ENCODE measurements around the gene FIZ1. TPM values are rescaled to one million over a fixed set of nuclear protein-coding genes. Genes with fewer than 3 reads are reported as not detected.

Gene FIZ1
- total and polyA plus RNA-seq, 3 experiments from 2014 or later: 4.6 to 25.8 (median 23.9) TPM

- Mint-ChIP-seq H3K4me1 (peaks cover 40 to 62% (median 52%) of the 10 kb centered on the region in 3 donors), H3K4me3 (peak overlapping the region; percentile 84 to 98 (median 87)), H3K27ac (peak overlapping the region; percentile 81 to 95 (median 90)), H3K27me3 (no peaks in the 10 kb centered on the region), H3K9me3 (peaks cover 0 to 3% (median 0%) of the 10 kb centered on the region in 5 donors), H3K36me3 (peaks cover 0 to 15% (median 0%) of the 10 kb centered on the region in 3 donors)
- H3K4me3 ChIP-seq (ENCODE audit: low read length): peak overlapping the region; percentile 71
- peaks cover 4% of the 10 kb centered on the region for H3K36me3 ChIP-seq (ENCODE audit: insufficient read depth, low read length)
- no peak for DNase-seq
- peak overlapping the region; percentile 72 for H3K27ac ChIP-seq (ENCODE audit: low read depth, low read length)
- CTCF ChIA-PET: interaction anchor here (1.1 kb wide), 3 partner anchors 9 to 13 kb away, joined by 3 to 4 read pairs (median 4); no protein-coding TSS in a partner anchor
- no peaks in the 10 kb centered on the region for H3K9me3 ChIP-seq (ENCODE audit: low read length)
- POLR2A ChIA-PET: interaction anchor here (2.0 to 2.6 kb wide), 2 partner anchors 10 kb away, joined by 6 to 23 read pairs; partner anchors contain the start of gene U2AF2
- peaks cover 37% of the 10 kb centered on the region for H3K4me1 ChIP-seq (ENCODE audit: insufficient read depth, low read length)
- no peaks in the 10 kb centered on the region for H3K27me3 ChIP-seq (ENCODE audit: insufficient read depth, low read length, poor library complexity, severe bottlenecking)
Measured at GRCh38 chr19:55644191-55644833, 45.0 kb upstream of the FIZ1 start.

- peak overlapping the region; percentile 81 to 95 (median 90) for H3K27ac Mint-ChIP-seq
- no peaks in the 10 kb centered on the region for H3K9me3 ChIP-seq (ENCODE audit: low read length)
- peak overlapping the region; percentile 71 for H3K4me3 ChIP-seq (ENCODE audit: low read length)
- H3K9me3 Mint-ChIP-seq: peaks cover 0 to 3% (median 0%) of the 10 kb centered on the region in 5 donors
- peak overlapping the region; percentile 84 to 98 (median 87) for H3K4me3 Mint-ChIP-seq
- H3K36me3 Mint-ChIP-seq: peaks cover 3 to 18% (median 3%) of the 10 kb centered on the region in 3 donors
- peaks cover 37% of the 10 kb centered on the region for H3K4me1 ChIP-seq (ENCODE audit: insufficient read depth, low read length)
- peak overlapping the region; percentile 72 for H3K27ac ChIP-seq (ENCODE audit: low read depth, low read length)
- CTCF ChIA-PET: interaction anchor here (1.1 kb wide), 2 partner anchors 9 to 12 kb away, joined by 3 to 4 read pairs; no protein-coding TSS in a partner anchor
- peaks cover 4% of the 10 kb centered on the region for H3K36me3 ChIP-seq (ENCODE audit: insufficient read depth, low read length)
- no peaks in the 10 kb centered on the region for H3K27me3 ChIP-seq (ENCODE audit: insufficient read depth, low read length, poor library complexity, severe bottlenecking)
- H3K4me1 Mint-ChIP-seq: peaks cover 44 to 65% (median 57%) of the 10 kb centered on the region in 3 donors
- no peaks in the 10 kb centered on the region for H3K27me3 Mint-ChIP-seq
- POLR2A ChIA-PET: interaction anchor here (2.6 kb wide), 1 partner anchor 11 kb away, joined by 23 read pairs; the partner anchor contains the start of gene U2AF2
- no peak for DNase-seq
Measured at GRCh38 chr19:55643887-55644176, 44.5 kb upstream of the FIZ1 start.

- H3K9me3 Mint-ChIP-seq: peaks cover 0 to 3% (median 0%) of the 10 kb centered on the region in 5 donors
- POLR2A ChIA-PET: interaction anchor here (0.7 to 2.6 kb wide), 4 partner anchors 10 to 41 kb away, joined by 3 to 23 read pairs (median 8); partner anchors contain the start of genes U2AF2 and ZNF784
Measured at GRCh38 chr19:55643003-55643886, 43.9 kb upstream of the FIZ1 start, which contains the start of gene ZNF581. TSS of gene ZNF581 (plus strand) at chr19:55643649. CDS start at chr19:55644572, 923 bp downstream.

GRCh38 chr19:55642153-55643002, 43.1 kb upstream of the FIZ1 start:
- Mint-ChIP-seq H3K4me1 (peaks cover 47 to 68% (median 61%) of the 10 kb centered on the region in 3 donors), H3K27ac (peak overlapping the region; percentile 85 to 98 (median 96)), H3K27me3 (no peaks in the 10 kb centered on the region), H3K4me3 (peak overlapping the region; percentile 84 to 98 (median 95)), H3K36me3 (peaks cover 3 to 26% (median 6%) of the 10 kb centered on the region in 3 donors), H3K9me3 (peaks cover 0 to 3% (median 0%) of the 10 kb centered on the region in 5 donors)
- peak overlapping the region; percentile 72 for H3K27ac ChIP-seq (ENCODE audit: low read depth, low read length)
- peaks cover 35% of the 10 kb centered on the region for H3K4me1 ChIP-seq (ENCODE audit: insufficient read depth, low read length)
- H3K9me3 ChIP-seq (ENCODE audit: low read length): no peaks in the 10 kb centered on the region
- POLR2A ChIA-PET: interaction anchor here (0.7 to 2.6 kb wide), 6 partner anchors 11 to 43 kb away, joined by 3 to 23 read pairs (median 4); partner anchors contain the start of genes FIZ1, U2AF2 and ZNF784
- H3K27me3 ChIP-seq (ENCODE audit: insufficient read depth, low read length, poor library complexity, severe bottlenecking): no peaks in the 10 kb centered on the region
- peak overlapping the region; percentile 95 for H3K4me3 ChIP-seq (ENCODE audit: low read length)
- DNase-seq: peak in 1 of 5 donors; percentile 48
- CTCF ChIA-PET: interaction anchor here (0.7 to 1.9 kb wide), 4 partner anchors 10 to 22 kb away, joined by 3 to 14 read pairs (median 6); partner anchors contain the start of gene U2AF2
- peaks cover 4% of the 10 kb centered on the region for H3K36me3 ChIP-seq (ENCODE audit: insufficient read depth, low read length)

More at GRCh38 chr19:55643003-55643886, 43.9 kb upstream of the FIZ1 start, which contains the start of gene ZNF581:
- Mint-ChIP-seq H3K4me3 (peak within 1 kb of the TSS; percentile 84 to 98 (median 94)), H3K36me3 (peaks cover 3 to 20% (median 3%) of the 10 kb centered on the region in 3 donors), H3K27me3 (no peaks in the 10 kb centered on the region), H3K27ac (peak within 1 kb of the TSS; percentile 85 to 98 (median 96)), H3K4me1 (peaks cover 44 to 65% (median 58%) of the 10 kb centered on the region in 3 donors)
- CTCF ChIA-PET: interaction anchor here (0.7 to 1.9 kb wide), 5 partner anchors 10 to 23 kb away, joined by 3 to 14 read pairs (median 4); partner anchors contain the start of gene U2AF2
- Histone ChIP-seq H3K9me3 (ENCODE audit: low read length) (no peaks in the 10 kb centered on the region), H3K27ac (ENCODE audit: low read depth, low read length) (peak within 1 kb of the TSS; percentile 72), H3K36me3 (ENCODE audit: insufficient read depth, low read length) (peaks cover 4% of the 10 kb centered on the region), H3K4me1 (ENCODE audit: insufficient read depth, low read length) (peaks cover 33% of the 10 kb centered on the region), H3K4me3 (ENCODE audit: low read length) (peak within 1 kb of the TSS; percentile 95), H3K27me3 (ENCODE audit: insufficient read depth, low read length, poor library complexity, severe bottlenecking) (no peaks in the 10 kb centered on the region)
- peak; percentile 65 to 84 (median 72) for DNase-seq

- Mint-ChIP-seq H3K9me3 (peaks cover 0 to 3% (median 0%) of the 10 kb centered on the region in 5 donors), H3K4me1 (peaks cover 50 to 71% (median 63%) of the 10 kb centered on the region in 3 donors), H3K27me3 (no peaks in the 10 kb centered on the region), H3K36me3 (peaks cover 3 to 27% (median 6%) of the 10 kb centered on the region in 3 donors), H3K27ac (peak overlapping the region; percentile 84 to 97 (median 90)), H3K4me3 (peak overlapping the region; percentile 84 to 97 (median 92))
- Histone ChIP-seq H3K27me3 (ENCODE audit: insufficient read depth, low read length, poor library complexity, severe bottlenecking) (no peaks in the 10 kb centered on the region), H3K9me3 (ENCODE audit: low read length) (no peaks in the 10 kb centered on the region), H3K4me3 (ENCODE audit: low read length) (peak overlapping the region; percentile 95), H3K36me3 (ENCODE audit: insufficient read depth, low read length) (peaks cover 4% of the 10 kb centered on the region), H3K27ac (ENCODE audit: low read depth, low read length) (peak overlapping the region; percentile 69), H3K4me1 (ENCODE audit: insufficient read depth, low read length) (peaks cover 41% of the 10 kb centered on the region)
- DNase-seq: peak in 3 of 5 donors; percentile 36 to 56 (median 39)
- CTCF ChIA-PET: interaction anchor here (1.7 to 1.9 kb wide), 2 partner anchors 10 to 11 kb away, joined by 9 to 14 read pairs; no protein-coding TSS in a partner anchor
- POLR2A ChIA-PET: interaction anchor here (0.7 to 2.6 kb wide), 5 partner anchors 13 to 42 kb away, joined by 4 to 23 read pairs (median 10); partner anchors contain the start of genes FIZ1, U2AF2 and ZNF784
Measured at GRCh38 chr19:55641426-55642152, 42.3 kb upstream of the FIZ1 start.

GRCh38 chr19:55640577-55641425, 41.5 kb upstream of the FIZ1 start, which contains the start of gene ZNF580:
TSS of gene ZNF580 (plus strand) at chr19:55641002. CDS start at chr19:55642509, 1,507 bp downstream.
- Mint-ChIP-seq H3K9me3 (peaks cover 0 to 3% (median 0%) of the 10 kb centered on the region in 5 donors), H3K36me3 (peaks cover 3 to 34% (median 8%) of the 10 kb centered on the region in 3 donors), H3K27ac (peak within 1 kb of the TSS; percentile 84 to 98 (median 92)), H3K4me1 (peaks cover 58 to 79% (median 71%) of the 10 kb centered on the region in 3 donors), H3K27me3 (peaks cover 0 to 3% of the 10 kb centered on the region in 2 donors), H3K4me3 (peak within 1 kb of the TSS; percentile 84 to 97 (median 92))
- peak within 1 kb of the TSS; percentile 69 for H3K27ac ChIP-seq (ENCODE audit: low read depth, low read length)
- H3K4me3 ChIP-seq (ENCODE audit: low read length): peak within 1 kb of the TSS; percentile 95
- CTCF ChIA-PET: interaction anchor here (1.0 to 2.3 kb wide), 2 partner anchors 9 to 137 kb away, joined by 4 to 9 read pairs; no protein-coding TSS in a partner anchor
- H3K9me3 ChIP-seq (ENCODE audit: low read length): no peaks in the 10 kb centered on the region
- POLR2A ChIA-PET: interaction anchor here (1.9 to 2.2 kb wide), 2 partner anchors 14 to 16 kb away, joined by 10 to 11 read pairs; partner anchors contain the start of genes U2AF2 and ZNF784
- peaks cover 49% of the 10 kb centered on the region for H3K4me1 ChIP-seq (ENCODE audit: insufficient read depth, low read length)
- no peaks in the 10 kb centered on the region for H3K27me3 ChIP-seq (ENCODE audit: insufficient read depth, low read length, poor library complexity, severe bottlenecking)
- H3K36me3 ChIP-seq (ENCODE audit: insufficient read depth, low read length): peaks cover 4% of the 10 kb centered on the region
- peak in 4 of 5 donors; percentile 41 to 69 (median 52) for DNase-seq

All from CD8-positive, alpha-beta memory T cell (primary cell).